SK-N-DZ (cell line): Measurements from ENCODE around the gene GABRG3.

Experiments
- DNase-seq: peaks from one replicate; pipeline ENCODE4 v3.0.0-alpha.2; 2015; ENCODE audit warnings: low spot score

GABRG3 gene

DNA sequence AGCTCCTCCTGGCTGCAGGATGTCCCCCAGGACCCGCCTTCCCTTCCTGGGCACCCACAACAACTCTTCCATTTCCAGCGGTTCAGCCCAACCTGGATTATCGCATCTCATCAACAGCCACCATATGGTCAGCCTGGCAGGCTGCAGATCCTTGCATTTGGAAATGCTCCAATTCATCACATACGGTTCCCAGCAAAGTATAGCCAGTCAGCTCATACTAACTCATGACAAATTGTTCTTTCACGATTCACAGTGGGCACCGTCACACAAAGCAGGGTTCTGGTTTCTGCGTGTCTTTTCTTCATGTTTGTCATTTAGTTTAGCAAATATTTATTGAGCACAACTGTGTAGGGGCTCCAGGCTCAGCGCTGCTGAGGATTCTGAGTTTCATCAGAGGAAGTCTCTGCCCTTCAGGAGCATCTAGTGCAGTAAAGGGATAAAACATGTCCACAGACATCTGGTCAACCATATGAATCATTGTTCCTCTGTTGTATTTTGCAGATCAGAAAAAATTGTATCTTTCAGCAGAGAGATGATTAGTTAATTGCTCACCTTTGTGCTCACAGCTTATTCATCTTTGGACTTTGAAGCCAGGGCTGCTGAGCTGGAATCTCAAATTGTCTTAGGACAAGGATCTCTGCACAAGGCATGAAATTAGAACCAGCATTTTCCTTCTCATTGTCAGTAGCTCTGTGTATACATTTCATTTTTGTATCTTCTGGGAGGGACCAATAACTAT, 125.1 kb downstream of the GABRG3 start:
- no peak for DNase-seq

DNA sequence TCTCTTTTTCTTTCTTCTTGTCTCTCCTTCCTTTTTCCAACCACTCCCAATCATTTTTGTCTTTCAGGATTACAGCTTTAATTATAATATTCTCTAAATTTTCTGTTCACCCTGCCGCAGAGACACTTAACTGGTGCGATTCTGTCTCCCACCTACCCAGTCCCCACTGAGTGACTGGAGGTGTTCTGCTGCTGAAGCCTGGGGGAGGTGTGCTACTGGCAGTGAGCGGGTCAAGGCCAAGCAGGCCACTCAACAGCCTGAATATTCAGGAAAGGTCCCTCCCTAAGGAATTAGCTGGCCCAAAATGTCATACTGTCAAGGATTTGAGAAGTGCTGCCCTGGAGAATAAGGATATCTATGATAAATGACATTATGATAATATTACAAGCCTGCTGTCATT, 126.5 kb downstream of the GABRG3 start:
- DNase-seq, result no peak

DNA sequence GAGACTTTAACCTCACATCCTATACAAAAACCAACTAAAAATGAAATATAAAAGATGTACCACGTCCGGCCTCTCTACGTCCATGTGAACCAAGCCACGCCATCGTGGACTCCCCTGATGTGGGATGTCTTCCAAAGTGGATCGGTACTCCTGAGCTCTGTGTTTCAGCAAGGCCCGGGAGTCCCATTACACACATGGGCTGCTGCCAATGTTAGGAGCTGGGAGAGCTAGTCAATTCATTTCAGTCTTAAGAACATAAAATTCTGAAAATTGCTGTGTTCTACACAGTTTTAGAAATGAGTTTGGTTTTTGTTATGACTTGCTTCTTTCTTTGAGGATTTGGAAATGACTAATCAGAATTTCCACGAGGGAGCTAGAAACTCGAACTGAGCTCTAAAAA, 131.0 kb downstream of the GABRG3 start:
- no peak for DNase-seq

DNA sequence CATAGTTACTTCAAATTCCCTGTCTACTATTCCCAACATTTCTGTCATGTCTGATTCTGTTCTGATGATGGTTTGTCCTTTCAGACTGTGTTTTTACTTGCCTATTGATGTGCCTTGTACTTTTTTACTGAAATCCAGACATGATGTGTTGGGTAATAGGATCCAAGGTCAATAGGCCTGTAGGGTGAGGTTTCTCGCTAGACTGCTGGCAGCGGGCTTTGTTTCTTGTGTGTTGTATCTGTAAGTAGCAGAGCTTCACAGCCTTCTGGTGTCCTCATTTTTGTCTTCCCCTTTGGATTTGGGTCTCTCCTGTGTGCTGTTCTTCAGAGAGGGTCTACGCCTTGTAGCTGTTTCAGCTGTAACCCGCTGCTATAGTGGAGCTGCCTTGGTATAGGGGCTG, 140.3 kb downstream of the GABRG3 start:
- DNase-seq, result no peak

DNA sequence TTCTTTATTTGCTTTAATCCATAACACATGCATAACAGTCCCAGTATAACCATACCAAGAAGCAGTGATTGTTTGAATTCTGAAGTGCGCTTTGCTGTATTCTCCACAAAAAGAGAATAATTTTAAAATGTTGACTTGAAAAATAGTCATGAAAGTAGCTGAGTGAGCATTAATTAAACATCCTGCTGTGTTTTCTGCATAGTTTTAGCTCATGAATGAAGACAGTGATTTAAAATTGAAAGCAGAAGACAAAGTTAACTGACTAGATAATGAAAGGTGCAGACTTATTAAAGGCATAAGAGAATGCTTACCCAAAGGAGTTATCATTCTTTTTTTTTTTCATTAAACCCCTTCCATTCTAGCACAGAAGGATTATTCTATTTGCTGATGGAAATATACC, 143.5 kb downstream of the GABRG3 start:
- no peak for DNase-seq

DNA sequence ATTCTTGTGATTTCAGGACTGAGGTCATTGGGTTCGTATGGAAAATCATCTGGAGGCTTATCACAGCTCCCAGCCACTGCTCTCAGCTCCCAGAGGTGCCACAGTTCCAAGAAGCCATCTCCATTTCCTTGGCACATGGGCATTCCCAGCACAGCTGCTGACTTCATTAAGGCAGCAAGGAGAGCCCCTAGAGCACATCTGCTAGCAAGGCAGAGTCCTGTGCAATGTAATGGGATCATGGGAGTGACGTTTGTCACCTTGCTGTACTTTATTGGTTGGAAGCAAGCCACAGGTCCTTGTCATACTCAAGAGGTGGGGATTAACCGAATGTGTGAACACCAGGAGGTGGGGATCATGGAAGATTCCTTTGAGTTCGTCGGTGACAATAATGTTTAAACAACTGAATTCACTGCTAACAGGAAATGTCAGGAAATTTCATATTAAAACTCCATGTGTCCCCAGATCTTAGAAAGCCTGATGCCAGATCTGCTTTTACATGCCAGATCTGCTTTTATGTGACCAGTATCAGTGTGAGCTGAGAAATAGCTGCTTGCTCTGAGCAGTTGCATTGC, 148.8 kb downstream of the GABRG3 start:
- DNase-seq, result no peak

DNA sequence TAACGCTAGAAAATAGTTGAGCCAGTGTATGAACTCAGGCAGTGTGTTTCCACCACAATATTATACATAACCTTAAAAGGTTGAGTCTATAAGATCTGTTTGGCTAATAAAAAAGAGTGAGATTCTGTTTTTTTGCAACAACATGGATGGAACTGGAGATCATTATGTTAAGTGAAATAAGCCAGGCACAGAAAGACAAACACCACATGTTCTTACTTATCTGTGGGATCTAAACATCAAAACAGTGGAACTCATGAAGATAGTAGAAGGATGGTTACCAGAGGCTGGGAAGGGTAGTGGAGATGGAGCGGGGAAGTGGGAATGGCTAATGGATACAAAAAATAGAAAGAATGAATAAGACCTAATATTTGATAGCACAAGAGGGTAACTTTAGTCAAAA, 150.7 kb downstream of the GABRG3 start:
- no peak for DNase-seq

DNA sequence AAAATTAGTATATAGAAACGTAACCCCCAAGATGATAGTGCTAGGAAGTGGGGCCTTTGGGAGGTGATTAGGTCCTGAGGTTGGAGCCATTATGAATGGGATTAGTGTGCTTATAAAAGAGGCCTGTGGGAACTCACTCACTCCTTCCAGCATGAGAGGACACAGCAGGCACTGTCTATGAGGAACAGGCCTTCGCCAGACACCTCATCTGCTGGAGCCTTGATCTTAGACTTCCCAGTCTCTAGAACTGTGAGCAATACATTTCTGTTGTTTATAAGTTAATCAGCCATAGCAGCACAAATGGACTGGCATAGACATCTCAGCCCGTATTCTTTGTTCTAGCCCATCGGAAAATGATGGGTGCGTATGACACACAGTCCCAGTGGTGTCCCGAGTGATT, 152.3 kb downstream of the GABRG3 start:
- DNase-seq, result no peak

DNA sequence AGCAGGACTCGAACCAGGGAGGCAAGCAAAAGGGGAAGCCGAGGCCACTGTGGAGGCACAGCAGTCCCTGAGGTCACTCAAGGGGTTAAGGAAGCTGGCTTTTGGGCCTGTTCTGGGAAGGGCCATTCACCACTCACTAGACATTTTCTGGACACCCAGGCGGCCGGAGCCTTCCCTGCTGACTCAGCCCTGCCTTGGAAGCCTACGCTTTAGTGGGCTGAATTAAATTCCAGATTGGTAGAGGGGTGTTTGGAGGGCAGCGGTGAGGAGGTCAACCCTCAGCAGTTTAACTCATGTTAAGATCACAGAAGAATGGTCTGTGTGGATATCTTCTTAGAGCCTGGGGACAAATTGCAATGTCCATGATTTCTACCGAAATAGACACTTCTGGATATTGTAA, 152.8 kb downstream of the GABRG3 start:
- no peak for DNase-seq

DNA sequence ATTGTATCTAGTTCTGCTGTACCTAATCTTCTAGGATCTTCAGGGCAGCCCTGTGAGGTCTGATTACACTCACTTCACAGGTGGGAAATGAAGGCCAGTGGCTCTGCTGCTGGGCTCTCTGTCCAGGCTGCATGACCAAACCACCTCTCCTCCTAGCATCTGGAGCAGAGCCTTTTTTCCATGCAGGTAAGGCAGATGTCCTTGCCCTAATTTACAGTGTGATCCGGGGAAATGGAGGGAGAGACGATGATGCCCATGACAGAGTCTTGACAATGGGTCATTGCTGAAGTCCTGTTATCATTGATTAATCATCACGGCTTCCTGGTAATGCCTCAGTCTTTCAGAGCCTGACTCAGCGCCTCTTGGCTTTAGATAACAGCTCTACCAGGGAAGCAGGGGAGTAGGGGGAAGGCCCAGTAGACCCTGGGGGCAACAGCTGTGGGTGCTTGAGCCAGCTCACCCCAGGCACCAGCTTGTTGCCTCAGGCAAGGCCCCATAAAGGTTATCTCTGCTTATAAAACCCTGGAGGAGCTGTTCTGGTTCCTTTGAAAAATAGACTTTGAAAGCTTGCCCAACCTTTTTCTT, 153.4 kb downstream of the GABRG3 start:
- DNase-seq, result no peak

DNA sequence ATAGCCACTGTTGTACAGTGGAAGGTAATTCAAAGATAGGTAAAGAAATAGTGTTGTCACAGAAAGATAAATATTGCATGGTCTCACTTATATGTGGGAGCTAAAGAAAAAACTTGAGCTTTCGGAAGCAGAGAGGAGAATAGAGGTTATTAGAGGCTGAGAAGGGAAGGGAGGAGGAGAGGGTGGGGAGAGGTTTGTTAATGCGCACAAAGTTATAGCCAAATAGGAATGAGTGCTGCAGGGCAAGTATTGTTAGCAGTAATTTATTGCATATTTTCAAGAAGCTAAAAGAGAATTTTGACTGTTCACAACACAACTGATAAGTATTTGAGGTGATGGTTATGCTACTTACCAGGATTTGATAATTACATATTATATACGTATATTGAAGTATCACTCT, 154.2 kb downstream of the GABRG3 start:
- no peak for DNase-seq

DNA sequence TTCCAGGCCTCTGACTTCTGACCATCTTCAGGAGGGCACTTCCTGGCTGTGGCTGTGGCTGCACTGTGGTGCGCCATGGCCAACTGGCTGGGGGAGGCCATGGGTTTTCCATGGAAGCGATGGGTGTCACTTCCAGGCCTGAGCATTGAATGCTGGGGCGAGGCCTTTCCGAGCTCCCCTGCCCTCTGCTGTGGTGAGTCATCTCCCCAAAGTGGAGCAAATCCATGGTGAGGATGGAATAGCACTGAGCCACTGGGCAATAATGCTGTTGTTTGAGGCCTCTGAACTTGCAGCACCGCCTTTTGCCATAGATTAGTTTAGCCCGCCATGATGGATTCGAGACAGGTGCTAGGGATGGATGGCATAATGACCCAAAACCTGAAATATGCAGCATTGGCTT, 155.5 kb downstream of the GABRG3 start:
- no peak for DNase-seq

DNA sequence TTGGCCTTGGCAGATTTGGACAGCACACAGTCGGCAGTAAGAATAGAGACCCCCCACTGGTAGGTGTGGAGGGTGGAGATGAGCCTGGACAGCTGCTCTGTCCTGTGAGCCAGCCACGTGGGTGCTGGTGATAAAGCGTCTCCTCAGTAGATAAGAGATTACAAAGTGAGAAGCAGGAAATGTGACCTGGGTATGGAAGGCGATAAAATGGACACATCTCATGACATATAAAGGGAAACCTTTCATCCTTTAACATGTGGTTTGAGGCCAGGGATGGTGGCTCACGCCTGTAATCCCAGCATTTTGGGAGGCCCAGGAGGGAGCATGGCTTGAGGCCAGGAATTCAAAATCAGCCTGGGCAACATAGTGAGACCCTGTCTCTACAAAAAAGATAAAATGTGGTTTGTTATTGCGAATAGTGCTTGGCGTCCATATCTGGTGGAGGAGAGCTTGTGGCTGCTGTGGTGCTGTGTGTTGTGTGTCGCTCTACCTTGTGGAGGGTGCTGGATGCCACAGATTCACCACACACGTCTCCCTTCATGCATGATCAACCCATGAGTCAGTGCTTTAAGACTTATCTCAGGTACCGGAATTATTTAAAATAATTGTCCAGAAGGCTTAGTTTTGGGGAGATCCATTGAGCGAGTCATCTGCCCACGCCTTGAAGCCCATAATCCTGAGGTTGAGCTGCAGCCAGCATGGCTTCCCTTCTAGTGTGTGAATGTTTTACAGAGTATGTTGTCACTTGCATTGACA, 157.0 kb downstream of the GABRG3 start:
- no peak for DNase-seq

DNA sequence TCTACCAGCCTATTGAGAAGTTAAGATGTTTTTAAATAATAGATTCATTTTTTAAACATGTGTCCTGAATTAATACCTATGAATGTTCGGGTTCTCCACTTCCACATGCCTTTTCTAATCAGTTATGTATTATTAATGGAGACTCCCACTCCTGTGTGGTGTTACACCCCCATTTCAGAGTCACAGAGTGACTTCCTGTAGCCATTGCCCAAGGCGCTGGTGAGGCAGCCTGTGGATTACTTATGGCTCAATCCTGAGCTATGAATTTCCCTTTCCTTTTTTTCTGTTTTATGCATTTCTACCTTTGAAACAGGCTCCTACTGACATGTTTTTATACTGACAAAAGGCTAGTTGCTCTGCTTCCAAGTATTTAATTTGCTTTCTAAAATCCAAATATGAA, 162.3 kb downstream of the GABRG3 start:
- no peak for DNase-seq

DNA sequence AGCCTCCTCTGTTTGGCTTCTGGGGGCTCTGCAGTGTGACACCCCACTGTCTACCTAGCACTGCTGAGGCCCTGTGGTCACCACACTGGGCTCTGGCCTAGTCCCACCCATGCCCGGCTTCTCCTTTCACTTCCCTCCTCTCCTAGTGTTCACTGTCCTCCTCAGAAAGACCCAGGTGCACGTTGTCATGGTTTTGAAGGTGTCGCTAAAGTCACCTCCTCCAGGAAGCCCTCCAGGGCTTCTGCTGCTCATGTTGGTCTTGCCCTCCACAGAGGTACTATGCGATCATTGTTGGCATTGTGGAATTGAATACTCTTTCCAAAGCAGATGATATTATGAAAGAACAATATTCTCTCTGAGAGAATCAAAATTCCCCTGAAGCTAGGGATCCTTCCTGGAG, 163.5 kb downstream of the GABRG3 start:
- DNase-seq, result no peak

DNA sequence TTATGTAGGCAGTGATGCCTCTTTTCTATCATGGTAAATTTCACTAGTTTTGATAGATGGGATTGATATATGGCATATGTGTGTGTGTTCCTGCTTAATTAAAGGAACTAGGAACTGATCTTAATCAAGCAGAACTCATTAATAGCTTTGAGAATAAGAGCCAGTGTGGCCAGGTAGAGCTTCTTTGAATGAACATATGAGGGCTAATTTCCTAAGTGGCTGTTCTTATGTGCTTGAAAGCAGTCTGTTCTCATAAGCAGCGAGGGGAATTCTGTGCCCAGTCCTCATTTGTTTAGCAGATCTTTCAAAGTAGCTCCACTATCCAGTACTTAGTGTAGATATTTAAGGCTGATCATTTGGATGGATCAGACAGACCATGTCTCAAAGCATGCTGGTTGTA, 164.2 kb downstream of the GABRG3 start:
- DNase-seq, result no peak

DNA sequence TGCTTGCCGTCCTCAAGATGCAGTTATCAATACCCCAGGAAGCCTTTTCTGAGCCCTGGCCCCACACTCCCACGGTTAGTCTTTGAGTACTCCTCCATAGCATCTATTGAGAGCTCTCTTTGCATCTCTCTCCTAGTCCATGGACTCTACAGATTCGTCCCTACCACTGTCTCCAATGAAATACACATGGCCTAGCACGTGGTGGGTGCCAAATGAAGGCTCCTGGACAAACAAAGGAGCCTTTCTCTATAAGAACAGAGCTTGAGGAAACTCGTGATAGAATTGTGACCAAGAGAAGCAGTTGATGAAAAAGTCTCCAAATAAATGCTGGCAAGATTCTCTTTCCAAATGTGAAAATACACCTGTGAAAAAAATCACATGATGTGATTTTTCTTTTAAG, 166.1 kb downstream of the GABRG3 start:
- DNase-seq, result no peak

DNA sequence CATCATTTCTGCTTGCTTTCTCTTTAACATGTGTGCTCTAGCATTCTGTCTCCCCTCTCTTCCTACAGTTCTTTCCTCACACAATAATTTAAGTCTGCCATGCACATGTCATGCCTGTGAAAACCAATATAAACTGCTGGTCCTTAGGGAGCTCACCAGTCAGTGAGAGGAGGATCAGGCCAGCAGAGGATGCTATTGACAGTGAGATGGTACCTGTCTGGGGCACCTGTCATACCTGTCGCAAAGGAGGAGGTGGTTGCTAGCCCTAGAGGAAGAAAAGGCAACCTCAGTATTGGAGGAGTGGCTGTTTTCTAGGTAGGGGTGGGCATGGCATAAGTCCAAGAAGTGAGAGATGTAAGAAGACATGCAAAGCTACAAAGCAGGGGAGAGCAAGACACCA, 194.6 kb downstream of the GABRG3 start:
- DNase-seq, result no peak

DNA sequence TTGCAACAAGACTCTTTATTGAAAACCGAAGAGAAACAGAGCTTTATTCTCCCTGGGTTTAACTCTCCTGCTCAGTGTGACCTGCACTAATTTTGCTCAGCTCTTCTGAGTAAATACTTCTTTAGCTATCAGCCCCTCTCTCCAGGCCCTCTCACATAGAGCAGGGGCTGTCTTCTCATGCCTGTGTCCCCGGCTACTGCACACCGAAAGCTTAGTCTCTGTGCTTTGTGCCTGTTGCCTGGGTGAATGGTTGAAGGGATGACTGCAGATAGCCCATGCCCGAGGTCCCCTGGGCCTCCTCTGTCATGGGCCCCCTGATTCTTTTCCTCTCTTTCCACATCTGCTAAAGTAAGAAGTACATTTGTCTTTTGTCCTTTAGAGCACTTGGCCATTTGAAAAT, 195.9 kb downstream of the GABRG3 start:
- DNase-seq, result no peak

DNA sequence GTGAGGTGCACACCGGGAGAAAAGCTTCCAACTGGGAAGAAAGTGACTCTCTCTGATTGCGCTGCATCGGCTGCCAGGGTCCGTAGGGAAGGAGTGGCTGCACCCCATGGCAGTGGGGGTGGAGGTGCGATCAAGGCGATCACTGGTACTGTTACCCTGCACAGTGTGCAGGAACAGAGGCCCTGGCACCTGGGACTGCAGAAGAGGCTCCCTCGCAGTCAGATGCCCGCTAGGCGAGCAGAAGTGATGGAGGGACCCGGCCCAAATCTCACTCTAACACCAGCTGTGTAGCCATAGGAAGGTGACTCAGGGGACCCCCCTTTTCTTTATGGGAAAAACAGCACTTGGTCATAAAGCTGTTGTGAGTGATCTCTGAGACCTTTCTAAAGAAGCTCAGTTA, 196.8 kb downstream of the GABRG3 start:
- DNase-seq, result no peak

DNA sequence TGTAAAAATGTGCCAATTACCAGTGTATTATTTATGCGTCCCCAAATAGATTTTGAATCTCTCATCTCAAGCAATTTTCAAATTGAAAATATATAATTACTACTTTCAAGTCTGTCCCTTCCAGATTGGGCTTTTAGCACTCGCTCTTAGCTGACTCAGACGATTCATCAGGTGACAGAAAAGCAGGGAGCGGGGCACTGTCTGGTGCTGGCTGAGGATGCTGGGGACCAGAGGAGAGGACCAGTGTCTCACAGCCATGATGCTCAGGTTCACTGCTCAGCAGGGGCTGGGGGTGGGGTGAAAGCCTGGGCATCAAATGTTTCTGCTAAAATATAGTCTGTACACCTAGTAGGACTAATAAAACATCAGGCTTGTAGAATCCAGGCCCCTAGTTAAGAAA, 199.9 kb downstream of the GABRG3 start:
- no peak for DNase-seq

DNA sequence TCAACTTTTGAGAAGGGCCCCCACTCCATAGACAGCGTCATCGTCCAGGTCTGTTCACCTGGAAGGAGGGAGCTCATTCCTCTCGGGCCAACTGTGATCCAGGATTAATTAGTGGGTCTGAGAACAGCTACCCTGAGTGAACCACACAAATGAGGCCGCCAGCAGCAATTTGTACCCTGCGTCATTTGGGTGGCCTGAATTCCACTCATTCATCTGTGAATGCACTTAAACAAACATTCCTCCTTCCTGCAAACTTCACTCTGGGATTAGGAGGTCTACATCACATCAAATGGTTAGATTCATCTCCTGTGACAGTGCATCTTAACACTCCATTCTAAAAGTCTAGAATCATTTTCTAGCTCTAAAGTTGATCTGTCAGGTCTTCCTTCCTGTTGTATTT, 201.8 kb downstream of the GABRG3 start:
- DNase-seq, result no peak
